Hematopoietic multipotent progenitor cell treated with erythropoietin and hydrocortisone succinate and interleukin-3 and kit ligand, for 8 days (in vitro differentiated cells): ENCODE measurements around the gene HECA.
"Not testable (repeated sequence)": the region's sequence is repeated elsewhere in the genome, so short reads cannot be mapped to it uniquely, and the experiment has no call there.

Experiments
- DNase-seq: peaks from one replicate; pipeline ENCODE4 v3.0.0-alpha.2; 2015

Gene HECA

GRCh38 chr6:139161817-139162284, 27.0 kb downstream of the HECA start:
- DNase-seq: no peak

DNA sequence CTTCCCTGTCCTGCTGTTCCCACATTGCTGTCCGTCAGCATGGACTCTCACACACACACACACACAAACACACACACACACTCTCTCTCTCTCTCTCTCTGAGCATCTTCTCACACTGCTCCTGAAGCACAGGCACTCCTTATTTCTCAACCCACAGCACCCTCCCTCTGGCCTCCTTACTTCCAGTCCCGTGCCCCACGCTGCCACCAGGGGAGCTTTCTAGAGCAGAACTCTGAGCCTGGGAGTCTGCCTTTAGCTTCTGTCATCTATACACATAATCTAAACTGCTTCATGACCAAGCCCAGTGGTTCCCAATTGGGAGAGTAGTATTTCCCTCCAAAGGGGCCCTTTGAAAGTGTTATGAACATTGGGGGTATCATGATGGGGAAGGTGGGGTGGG, 29.1 kb downstream of the HECA start:
- no peak for DNase-seq

DNA sequence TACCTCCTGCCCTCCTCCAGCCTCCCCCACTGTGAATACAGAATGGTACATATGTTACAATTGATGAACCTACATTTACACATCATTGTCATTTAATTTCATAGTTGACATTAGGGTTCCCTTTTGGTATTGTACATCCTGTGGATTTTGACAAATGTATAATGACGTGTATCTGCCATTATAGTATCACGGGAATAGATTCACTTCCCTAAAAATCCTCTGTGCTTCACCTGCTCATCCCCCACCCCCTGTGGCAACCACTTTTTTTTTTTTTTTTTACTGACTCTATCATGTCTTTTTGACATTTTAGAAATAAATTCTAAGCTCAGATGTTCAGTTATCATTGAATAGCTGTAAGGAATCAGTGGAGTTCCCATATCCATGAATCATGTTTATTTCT, 30.4 kb downstream of the HECA start:
- no peak for DNase-seq

DNA sequence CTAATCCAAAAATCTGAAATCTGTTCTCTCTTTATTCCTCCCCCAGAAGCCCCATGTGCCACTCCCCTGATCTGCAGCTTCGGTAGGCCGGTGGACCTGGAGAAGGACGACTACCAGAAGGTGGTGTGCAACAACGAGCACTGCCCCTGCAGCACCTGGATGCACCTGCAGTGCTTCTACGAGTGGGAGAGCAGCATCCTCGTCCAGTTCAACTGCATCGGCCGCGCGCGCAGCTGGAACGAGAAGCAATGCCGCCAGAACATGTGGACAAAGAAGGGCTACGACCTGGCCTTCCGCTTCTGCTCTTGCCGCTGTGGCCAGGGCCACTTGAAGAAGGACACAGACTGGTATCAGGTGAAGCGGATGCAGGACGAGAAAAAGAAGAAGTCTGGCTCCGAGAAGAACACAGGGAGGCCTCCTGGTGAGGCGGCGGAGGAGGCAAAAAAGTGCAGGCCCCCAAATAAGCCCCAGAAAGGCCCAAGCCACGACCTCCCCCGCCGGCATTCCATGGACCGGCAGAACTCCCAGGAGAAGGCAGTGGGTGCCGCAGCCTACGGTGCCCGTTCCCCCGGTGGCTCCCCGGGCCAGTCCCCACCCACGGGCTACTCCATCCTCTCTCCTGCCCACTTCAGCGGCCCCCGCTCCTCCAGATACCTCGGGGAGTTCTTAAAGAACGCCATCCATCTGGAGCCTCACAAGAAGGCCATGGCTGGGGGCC, 31.5 kb downstream of the HECA start:
- DNase-seq: no peak

GRCh38 chr6:139166956-139167313, 32.1 kb downstream of the HECA start:
- DNase-seq: no peak

GRCh38 chr6:139172151-139172550, 37.3 kb downstream of the HECA start:
- no peak for DNase-seq

DNA sequence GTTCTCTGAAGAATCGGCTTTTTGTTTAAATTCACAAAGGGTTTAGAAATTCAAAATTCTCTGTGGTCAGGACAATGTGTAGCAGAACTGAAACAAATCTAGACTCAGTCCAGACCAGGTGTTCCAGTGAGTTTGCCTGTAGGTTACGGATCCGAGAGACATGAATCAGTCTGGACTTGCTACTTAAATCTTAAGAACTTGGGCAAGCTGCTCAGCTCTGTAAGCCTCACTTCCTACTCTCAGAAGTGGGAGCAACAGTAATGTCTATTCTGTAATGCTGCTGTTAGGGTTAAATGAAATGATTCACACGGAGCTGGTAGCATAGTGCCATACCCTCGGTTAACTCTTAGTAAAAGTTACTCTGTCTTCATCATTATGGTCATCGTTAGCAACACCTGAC, 37.7 kb downstream of the HECA start:
- DNase-seq: no peak

- DNase-seq: peak; percentile 15
Measured at GRCh38 chr6:139173172-139173571, 38.3 kb downstream of the HECA start.

- DNase-seq: no peak
Measured at GRCh38 chr6:139173822-139174221, 38.9 kb downstream of the HECA start.

GRCh38 chr6:139174961-139175360, 40.1 kb downstream of the HECA start:
- no peak for DNase-seq

DNA sequence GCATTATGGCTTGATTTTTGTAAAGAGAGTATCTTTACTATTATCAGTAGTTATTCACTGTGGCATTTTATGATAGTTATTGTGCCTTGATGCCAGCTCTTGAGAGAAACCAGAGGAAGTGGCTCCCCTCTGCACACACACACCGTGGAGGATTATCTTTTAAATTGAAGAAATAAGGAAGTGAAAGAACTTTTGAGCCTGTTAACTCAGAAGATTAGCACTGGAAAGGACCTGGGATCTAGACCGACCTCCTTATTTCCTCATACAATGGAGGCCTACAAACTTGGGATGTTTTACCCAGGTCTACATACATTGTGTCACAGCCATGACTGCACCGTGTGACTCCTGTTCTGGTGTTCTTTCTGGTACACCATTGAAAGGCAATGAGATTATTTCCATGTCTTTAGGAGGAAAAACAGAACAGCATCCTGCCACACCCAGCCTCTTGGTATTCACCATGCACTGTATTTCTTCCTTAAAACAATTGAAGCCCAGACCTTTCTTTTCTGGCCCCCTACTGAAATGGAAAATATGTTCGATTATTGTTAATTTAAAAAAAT, 40.6 kb downstream of the HECA start:
- DNase-seq: no peak

GRCh38 chr6:139181236-139181635, 46.4 kb downstream of the HECA start:
- no peak for DNase-seq

- DNase-seq: no peak
Measured at GRCh38 chr6:139184047-139184446, 49.2 kb downstream of the HECA start.

DNA sequence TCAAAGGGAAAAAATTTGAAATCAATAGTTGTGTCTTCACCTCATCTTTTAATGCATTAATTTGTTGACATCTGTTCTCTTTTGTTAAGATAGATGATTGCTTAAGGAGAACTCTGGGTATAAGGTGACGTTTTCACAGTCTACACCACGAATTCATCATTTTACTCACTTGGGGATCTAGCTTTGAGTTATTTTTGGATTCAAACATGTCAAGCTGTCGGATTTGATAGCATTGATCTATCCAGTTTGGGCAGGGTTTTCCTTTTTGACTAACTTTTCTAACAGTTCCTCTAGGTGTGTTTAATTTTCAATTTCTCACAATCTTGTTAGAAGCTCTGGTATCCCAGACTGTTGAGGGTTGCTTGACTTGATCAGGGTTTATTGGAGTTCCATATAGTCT, 49.6 kb downstream of the HECA start:
- no peak for DNase-seq

DNA sequence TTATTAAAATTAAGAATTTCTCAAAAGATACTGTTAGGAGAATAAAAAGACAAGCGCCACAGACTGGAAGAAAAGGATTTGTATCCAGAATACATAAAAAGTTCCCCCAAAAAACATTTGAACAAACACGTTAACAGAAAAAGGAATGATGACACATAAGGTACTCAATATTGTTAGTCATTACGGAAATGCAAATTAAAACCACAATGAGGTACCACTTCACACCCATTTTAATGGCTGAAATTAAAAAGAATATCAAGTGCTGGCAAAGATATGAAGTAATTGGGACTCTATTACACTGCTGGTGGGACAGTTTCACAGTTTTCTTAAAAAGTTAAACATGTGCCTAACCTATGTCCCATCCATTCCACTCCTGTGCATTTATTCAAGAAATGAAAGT, 51.4 kb downstream of the HECA start:
- DNase-seq: no peak

- DNase-seq: no peak
Measured at GRCh38 chr6:139186692-139187091, 51.8 kb downstream of the HECA start.

DNA sequence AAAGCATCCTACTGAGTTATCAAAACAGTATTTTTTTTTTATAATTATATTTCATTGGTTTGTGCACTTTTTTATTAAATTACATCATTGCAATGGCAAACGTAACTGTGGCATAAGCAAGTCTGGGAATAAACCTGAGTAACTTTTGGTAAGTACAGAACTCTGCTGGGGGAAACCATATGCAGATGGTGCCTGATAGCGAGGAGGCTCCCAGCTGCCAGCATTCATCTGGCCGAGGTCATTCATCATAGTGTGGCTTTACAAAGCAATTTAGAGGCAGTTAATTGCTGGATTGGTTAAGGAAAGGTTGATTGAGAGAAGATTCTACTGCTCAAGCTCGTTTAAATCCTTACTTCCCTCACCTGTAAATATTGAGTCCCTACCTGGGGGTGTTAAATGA, 52.6 kb downstream of the HECA start:
- no peak for DNase-seq

DNA sequence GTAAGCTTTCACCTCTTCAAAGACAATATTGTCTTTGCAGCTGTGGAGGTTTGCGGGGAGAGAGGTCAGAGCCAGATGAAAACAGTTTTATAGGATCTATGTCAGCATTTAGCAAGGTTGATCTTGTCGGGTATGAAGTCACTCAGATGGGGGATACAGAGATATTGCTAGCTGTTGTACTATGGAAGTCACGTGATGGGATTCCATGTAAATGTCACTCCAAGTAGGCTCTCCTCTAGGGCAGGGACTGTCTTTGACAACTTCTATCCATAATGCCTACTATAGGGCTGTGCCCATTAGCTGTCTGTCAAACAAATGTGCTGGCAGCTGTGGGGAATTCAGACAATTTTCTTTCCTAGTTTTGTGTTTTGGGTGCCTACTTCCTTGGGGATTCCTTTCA, 54.8 kb downstream of the HECA start:
- no peak for DNase-seq

- DNase-seq: no peak
Measured at GRCh38 chr6:139194740-139195139, 59.9 kb downstream of the HECA start.

GRCh38 chr6:139198529-139199288, 63.8 kb downstream of the HECA start:
- DNase-seq: no peak

DNA sequence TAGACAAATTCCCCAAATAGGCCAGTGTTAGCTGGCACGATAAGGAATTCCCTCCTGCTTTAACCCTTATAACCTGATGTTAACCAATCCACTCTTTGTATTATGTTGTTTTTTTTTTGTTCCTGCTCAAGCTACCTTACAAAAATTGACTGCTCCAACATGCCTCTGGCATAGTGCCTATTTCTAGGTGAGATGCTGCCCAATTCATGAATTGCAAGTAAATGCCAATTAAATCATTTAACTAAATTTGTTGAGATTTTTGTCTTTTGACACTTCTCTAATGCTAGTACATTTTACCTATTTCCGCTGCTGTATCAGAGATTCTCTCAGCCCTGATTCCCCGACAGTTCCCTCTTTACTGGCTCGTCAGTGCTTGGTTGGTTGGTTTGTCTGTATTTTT, 66.5 kb downstream of the HECA start:
- no peak for DNase-seq

DNA sequence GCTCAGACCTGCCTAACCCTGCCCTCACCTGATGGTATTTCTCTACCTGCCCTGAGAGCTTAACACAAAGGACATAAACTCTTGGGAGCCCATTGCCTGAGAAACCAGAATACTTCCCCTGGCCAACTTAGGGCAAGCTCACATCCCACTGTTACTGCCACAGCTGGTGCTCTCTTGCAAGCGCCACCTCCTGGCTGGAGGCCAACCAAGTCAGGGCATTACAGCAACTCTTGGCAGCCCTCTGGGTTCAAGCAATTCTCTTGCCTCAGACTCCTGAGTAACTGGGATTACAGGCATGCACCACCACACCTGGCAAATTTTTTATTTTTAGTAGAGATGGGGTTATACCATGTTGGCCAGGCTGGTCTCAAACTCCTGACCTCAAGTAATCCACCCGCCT, 70.1 kb downstream of the HECA start:
- DNase-seq: no peak

- DNase-seq: no peak
Measured at GRCh38 chr6:139205843-139206242, 71.0 kb downstream of the HECA start.

GRCh38 chr6:139210766-139211165, 75.9 kb downstream of the HECA start:
- DNase-seq: not testable (repeated sequence)
